Mammary epithelial cell (primary cell): Measurements from ENCODE around the gene CCDC83.

Experiments used
- CTCF ChIP-seq, 2 donors: IDR thresholded peaks in 1 of 2; conservative IDR thresholded peaks in 1 of 2; 2 replicates each; pipeline ENCODE4 v1.5.1; 2011 to 2012; ENCODE audit warnings: inconsistent platforms in 2 of 2, low read length in 2 of 2, mild to moderate bottlenecking in 2 of 2, control low read depth in 1 of 2, low read depth in 1 of 2; ENCODE audit not compliant: insufficient read depth in 1 of 2; ENCODE audit errors: extremely low read depth in 1 of 2
- EZH2 ChIP-seq: IDR thresholded peaks from 2 replicates; pipeline ENCODE4 v1.6.1; 2012; ENCODE audit warnings: low read length, inconsistent platforms, borderline replicate concordance

GRCh38 chr11:85866137-85866827 is 11.1 kb downstream of the CCDC83 start:
- no peak for TF ChIP-seq EZH2
- no peak for TF ChIP-seq CTCF (conservative IDR thresholded peaks at IDR 0.05 in 1 of 2, IDR thresholded peaks at IDR 0.05 in 1 of 2; ENCODE audit: extremely low read depth in 1 of 2, insufficient read depth in 1 of 2, low read depth in 1 of 2, low read length in 2 of 2)
